Panc1 (cell line): ENCODE measurements around the gene BRINP3. TPM values are rescaled to one million over a fixed set of nuclear protein-coding genes. Genes with fewer than 3 reads are reported as not detected.

ENCODE experiments used
- ATAC-seq: fragments of 200-7000 bp; cut with Tn5 transposase; 2 replicates; pipeline ENCODE4 v1.9.1; 2020; ENCODE audit warnings: mild to moderate bottlenecking, moderate library complexity
- BruUV-seq: library from RNA; stranded (reverse); fragments of 400-500 nt; replicated peaks from 2 replicates; lab custom pipeline; 2021; lab: Mats Ljungman, UMichigan
- CTCF ChIA-PET: fragments of 300-600 bp; sonication (Branson Sonifier 250); formaldehyde crosslinking; loops from one replicate; lab custom pipeline; 2022; ENCODE audit warnings: antibody characterized with exemption; lab: Charles Lee
- POLR2A ChIA-PET: fragments of 300-600 bp; sonication (Branson Sonifier 250); formaldehyde crosslinking; loops from one replicate; lab custom pipeline; 2022; ENCODE audit warnings: antibody characterized with exemption; lab: Charles Lee
- DNase-seq: peaks from one replicate; pipeline ENCODE4 v3.0.0-alpha.2; 2010; ENCODE audit warnings: low read depth, low spot score
- H3K27ac ChIP-seq: 2 replicates; pipeline ENCODE4 v1.5.1; 2011; ENCODE audit warnings: mild to moderate bottlenecking, low read length, inconsistent platforms
- H3K27me3 ChIP-seq: fragments of 200-500 bp; sonication (Bioruptor generic); 2 replicates; pipeline ENCODE4 v1.6.0; 2014; ENCODE audit warnings: low read length, inconsistent platforms; ENCODE audit not compliant: control insufficient read depth, insufficient read depth
- H3K36me3 ChIP-seq: fragments of 200-500 bp; sonication (Bioruptor generic); 2 replicates; pipeline ENCODE4 v1.5.1; 2014; ENCODE audit warnings: inconsistent platforms, mild to moderate bottlenecking, low read length, moderate library complexity; ENCODE audit not compliant: control insufficient read depth, insufficient read depth
- H3K4me1 ChIP-seq: 2 replicates; pipeline ENCODE4 v1.5.1; 2011; ENCODE audit warnings: inconsistent platforms, mild to moderate bottlenecking, low read length, moderate library complexity; ENCODE audit not compliant: control insufficient read depth, insufficient read depth
- H3K4me3 ChIP-seq, 2 experiments: 2 replicates each; pipeline ENCODE4 v1.5.1; 2011 to 2012; ENCODE audit warnings: low read depth in 2 of 2, low read length in 2 of 2, mild to moderate bottlenecking in 2 of 2, inconsistent platforms in 1 of 2, moderate library complexity in 1 of 2
- H3K9me3 ChIP-seq: fragments of 200-500 bp; sonication (Bioruptor generic); 2 replicates; pipeline ENCODE4 v1.5.1; 2014; ENCODE audit warnings: low read depth, mild to moderate bottlenecking, inconsistent platforms, low read length, moderate library complexity; ENCODE audit not compliant: control insufficient read depth, insufficient read depth
- CTCF ChIP-seq: fragments of 450-650 bp; IDR thresholded peaks from 2 replicates; pipeline ENCODE4 v1.5.1; 2017; ENCODE audit warnings: mild to moderate bottlenecking
- POLR2AphosphoS5 ChIP-seq: IDR thresholded peaks from 2 replicates; pipeline ENCODE4 v1.6.1; 2012; ENCODE audit warnings: mild to moderate bottlenecking, low read depth, low read length, moderate library complexity
- REST ChIP-seq, 2 experiments: IDR thresholded peaks; 2 replicates each; pipeline ENCODE4 v1.6.1; 2011 to 2012; ENCODE audit warnings: low read depth in 2 of 2, control low read depth in 1 of 2, low read length in 1 of 2, mild to moderate bottlenecking in 1 of 2, moderate library complexity in 1 of 2; ENCODE audit not compliant: insufficient read depth in 1 of 2
- SIN3A ChIP-seq: IDR thresholded peaks from 2 replicates; pipeline ENCODE4 v1.6.1; 2012; ENCODE audit warnings: low read depth, mild to moderate bottlenecking, low read length, moderate library complexity, borderline replicate concordance; ENCODE audit not compliant: insufficient read depth
- TCF7L2 ChIP-seq: IDR thresholded peaks from 2 replicates; pipeline ENCODE4 v1.6.1; 2011; ENCODE audit warnings: mild to moderate bottlenecking, low read depth, low read length, inconsistent platforms
- in situ Hi-C: cut with HindIII; loops from 2 replicates; pipeline ENCODE4 v1.10.0; 2016; ENCODE audit warnings: low sequenced_read_pairs, low pct_unique_long_range_greater_than_20kb
- intact Hi-C: fragments of 100-400 bp; cut with micrococcal nuclease; formaldehyde crosslinking; loops from one replicate; pipeline ENCODE4 v1.10.0; 2022; ENCODE audit not compliant: unreplicated experiment
- total RNA-seq: library from RNA; stranded (reverse); gene quantifications from one replicate; pipeline ENCODE4 v1.2.1, GENCODE V29; 2021; ENCODE audit not compliant: unreplicated experiment

Gene BRINP3
- total RNA-seq, 1 experiment from 2014 or later: 1.0 TPM

GRCh38 chr1:190312763-190313162, 164.9 kb downstream of the BRINP3 start:
- Histone ChIP-seq H3K27me3 (no peaks in the 10 kb centered on the region), H3K4me1 (no peaks in the 10 kb centered on the region), H3K27ac (no peak overlapping the region), H3K4me3 (no peak overlapping the region), H3K36me3 (no peaks in the 10 kb centered on the region), H3K9me3 (no peaks in the 10 kb centered on the region)
- TF ChIP-seq CTCF (no peak), REST (IDR thresholded peaks at IDR 0.05; ENCODE audit: insufficient read depth in 1 of 2, low read depth in 2 of 2, low read length in 1 of 2) (no peak), POLR2AphosphoS5 (no peak), SIN3A (no peak), TCF7L2 (no peak)
- intact Hi-C loops: no loop called here
- DNase-seq: no peak
- in situ Hi-C loops: no loop called here
- ATAC-seq: no peak
- no TSS peak for BruUV-seq
- CTCF ChIA-PET: no interaction called here
- POLR2A ChIA-PET: no interaction called here

GRCh38 chr1:190303501-190303900, 174.2 kb downstream of the BRINP3 start:
- POLR2A ChIA-PET: no interaction called here
- intact Hi-C loops: no loop called here

More at GRCh38 chr1:190303501-190303900, 174.2 kb downstream of the BRINP3 start:
- CTCF ChIA-PET: no interaction called here
- no peak for TF ChIP-seq CTCF
- TF ChIP-seq SIN3A: no peak
- TF ChIP-seq POLR2AphosphoS5: no peak
- H3K9me3 ChIP-seq: no peaks in the 10 kb centered on the region
- no peaks in the 10 kb centered on the region for H3K36me3 ChIP-seq
- H3K27me3 ChIP-seq: no peaks in the 10 kb centered on the region
- no TSS peak for BruUV-seq
- no peak overlapping the region for H3K27ac ChIP-seq
- ATAC-seq: no peak
- in situ Hi-C loops: no loop called here
- no peaks in the 10 kb centered on the region for H3K4me1 ChIP-seq
- H3K4me3 ChIP-seq: no peak overlapping the region
- DNase-seq: no peak
